GM21360 (cell line): Measurements from ENCODE around the gene WSCD2.

ENCODE experiments used
- ATAC-seq: cut with Tn5 transposase; IDR thresholded peaks from one replicate; pipeline ENCODE4 v1.9.1; 2021; ENCODE audit warnings: mild to moderate bottlenecking, moderate library complexity; ENCODE audit not compliant: unreplicated experiment

The WSCD2 gene

GRCh38 chr12:108126990-108127501 is 2.0 kb upstream of the WSCD2 start:
- ATAC-seq = no peak

GRCh38 chr12:108127654-108128053 is 1.4 kb upstream of the WSCD2 start:
- no peak for ATAC-seq

- ATAC-seq = no peak
These were observed 669 bp upstream of the WSCD2 start for GRCh38 chr12:108128221-108129016.

- ATAC-seq = no peak
These were observed 1.9 kb downstream of the WSCD2 start for GRCh38 chr12:108131035-108131434.

GRCh38 chr12:108131657-108132126 is 2.6 kb downstream of the WSCD2 start:
- ATAC-seq = no peak

GRCh38 chr12:108133482-108133881 is 4.4 kb downstream of the WSCD2 start:
- no peak for ATAC-seq

GRCh38 chr12:108134744-108135143 is 5.7 kb downstream of the WSCD2 start:
- no peak for ATAC-seq

- ATAC-seq = no peak
These were observed 6.5 kb downstream of the WSCD2 start for GRCh38 chr12:108135627-108136026.

GRCh38 chr12:108136697-108137096 is 7.6 kb downstream of the WSCD2 start:
- no peak for ATAC-seq

GRCh38 chr12:108139454-108139853 is 10.4 kb downstream of the WSCD2 start:
- no peak for ATAC-seq

- ATAC-seq = no peak
These were observed 11.4 kb downstream of the WSCD2 start for GRCh38 chr12:108140501-108140900.

- no peak for ATAC-seq
These were observed 12.6 kb downstream of the WSCD2 start for GRCh38 chr12:108141600-108142130.

GRCh38 chr12:108143144-108143543 is 14.1 kb downstream of the WSCD2 start:
- ATAC-seq = no peak

- no peak for ATAC-seq
These were observed 15.0 kb downstream of the WSCD2 start for GRCh38 chr12:108144080-108144479.

GRCh38 chr12:108145011-108145410 is 15.9 kb downstream of the WSCD2 start:
- no peak for ATAC-seq

GRCh38 chr12:108146035-108146893 is 17.2 kb downstream of the WSCD2 start:
- no peak for ATAC-seq

GRCh38 chr12:108147279-108147678 is 18.2 kb downstream of the WSCD2 start:
- no peak for ATAC-seq

GRCh38 chr12:108148521-108149074 is 19.5 kb downstream of the WSCD2 start:
- ATAC-seq = no peak

GRCh38 chr12:108150436-108150835 is 21.3 kb downstream of the WSCD2 start:
- ATAC-seq = no peak

GRCh38 chr12:108151533-108152169 is 22.6 kb downstream of the WSCD2 start:
- ATAC-seq = no peak

GRCh38 chr12:108152170-108152538 is 23.1 kb downstream of the WSCD2 start:
- ATAC-seq = no peak
